H9 (cell line): ENCODE measurements around the gene HS2ST1. TPM values are rescaled to one million over a fixed set of nuclear protein-coding genes. Genes with fewer than 3 reads are reported as not detected.

ENCODE experiments used
- DNase-seq: peaks from one replicate; pipeline ENCODE4 v3.0.0-alpha.2; 2017
- H2AFZ ChIP-seq: one replicate; pipeline ENCODE4 v1.6.1; 2013; ENCODE audit warnings: mild to moderate bottlenecking, low read length, control low read depth, moderate library complexity
- H2AK5ac ChIP-seq: 2 replicates; pipeline ENCODE4 v1.6.1; 2013; ENCODE audit warnings: low read length, control low read depth, mixed read lengths; ENCODE audit not compliant: insufficient read length
- H2BK120ac ChIP-seq: one replicate; pipeline ENCODE4 v1.6.1; 2013; ENCODE audit warnings: low read depth, mild to moderate bottlenecking, low read length, control low read depth, inconsistent platforms; ENCODE audit not compliant: poor library complexity, severe bottlenecking
- H2BK12ac ChIP-seq: 2 replicates; pipeline ENCODE4 v1.6.1; 2013; ENCODE audit warnings: low read length, control low read depth, mixed read lengths, low read depth; ENCODE audit not compliant: insufficient read length
- H2BK15ac ChIP-seq: 2 replicates; pipeline ENCODE4 v1.6.1; 2013; ENCODE audit warnings: low read depth, low read length, control low read depth
- H2BK20ac ChIP-seq: one replicate; pipeline ENCODE4 v1.6.1; 2013; ENCODE audit warnings: low read depth, mild to moderate bottlenecking, low read length, control low read depth, inconsistent platforms; ENCODE audit not compliant: poor library complexity, severe bottlenecking
- H2BK5ac ChIP-seq: 2 replicates; pipeline ENCODE4 v1.6.1; 2013; ENCODE audit warnings: low read length, control low read depth, mixed read lengths; ENCODE audit not compliant: insufficient read length
- H3K14ac ChIP-seq: 2 replicates; pipeline ENCODE4 v1.6.1; 2013; ENCODE audit warnings: low read length, control low read depth; ENCODE audit not compliant: insufficient read depth
- H3K18ac ChIP-seq: 2 replicates; pipeline ENCODE4 v1.6.1; 2013; ENCODE audit warnings: low read depth, mild to moderate bottlenecking, mixed read lengths, low read length, control low read depth; ENCODE audit not compliant: insufficient read length
- H3K23ac ChIP-seq: 2 replicates; pipeline ENCODE4 v1.6.1; 2013; ENCODE audit warnings: low read length, control low read depth, mixed read lengths, low read depth; ENCODE audit not compliant: insufficient read length
- H3K23me2 ChIP-seq: 2 replicates; pipeline ENCODE4 v1.6.1; 2013; ENCODE audit warnings: low read depth, mild to moderate bottlenecking, mixed read lengths, low read length, control low read depth; ENCODE audit not compliant: insufficient read length, poor library complexity, severe bottlenecking
- H3K27ac ChIP-seq: 2 replicates; pipeline ENCODE4 v1.5.1; 2013; ENCODE audit warnings: low read length, control low read depth, mixed read lengths, low read depth; ENCODE audit not compliant: insufficient read length
- H3K27me3 ChIP-seq: 2 replicates; pipeline ENCODE4 v1.6.1; 2013; ENCODE audit warnings: low read length, control low read depth, inconsistent platforms; ENCODE audit not compliant: insufficient read depth
- H3K4ac ChIP-seq: 2 replicates; pipeline ENCODE4 v1.6.1; 2013; ENCODE audit warnings: low read depth, mild to moderate bottlenecking, control low read depth, inconsistent platforms, low read length, moderate library complexity
- H3K4me1 ChIP-seq: 2 replicates; pipeline ENCODE4 v1.6.1; 2013; ENCODE audit warnings: low read length, control low read depth, inconsistent platforms; ENCODE audit not compliant: insufficient read depth
- H3K4me2 ChIP-seq: 2 replicates; pipeline ENCODE4 v1.6.1; 2013; ENCODE audit warnings: low read length, control low read depth, mixed read lengths; ENCODE audit not compliant: insufficient read length, insufficient read depth
- H3K56ac ChIP-seq: 2 replicates; pipeline ENCODE4 v1.6.1; 2013; ENCODE audit warnings: low read depth, mild to moderate bottlenecking, mixed read lengths, low read length, control low read depth; ENCODE audit not compliant: insufficient read length
- H3K79me1 ChIP-seq: 2 replicates; pipeline ENCODE4 v1.6.1; 2013; ENCODE audit warnings: low read depth, mild to moderate bottlenecking, moderate library complexity, low read length, control low read depth, inconsistent platforms; ENCODE audit not compliant: insufficient read depth, poor library complexity, severe bottlenecking
- H3K79me2 ChIP-seq: 2 replicates; pipeline ENCODE4 v1.6.1; 2013; ENCODE audit warnings: low read length, control low read depth, inconsistent platforms; ENCODE audit not compliant: insufficient read depth
- H3K9ac ChIP-seq: 2 replicates; pipeline ENCODE4 v1.6.1; 2013; ENCODE audit warnings: low read length, control low read depth, mixed read lengths; ENCODE audit not compliant: insufficient read length; ENCODE audit errors: extremely low read depth
- H3K9me3 ChIP-seq: one replicate; pipeline ENCODE4 v1.6.1; 2013; ENCODE audit warnings: low read depth, low read length, inconsistent platforms; ENCODE audit not compliant: control insufficient read depth
- H3T11ph ChIP-seq: one replicate; pipeline ENCODE4 v1.6.1; 2013; ENCODE audit warnings: mild to moderate bottlenecking, low read length, control low read depth, inconsistent platforms
- H4K20me1 ChIP-seq: one replicate; pipeline ENCODE4 v1.6.1; 2013; ENCODE audit not compliant: control insufficient read depth, insufficient read length, insufficient read depth
- H4K5ac ChIP-seq: 2 replicates; pipeline ENCODE4 v1.6.1; 2013; ENCODE audit warnings: low read depth, mild to moderate bottlenecking, mixed read lengths, low read length, control low read depth; ENCODE audit not compliant: insufficient read length
- H4K8ac ChIP-seq: replicated peaks from 2 replicates; pipeline ENCODE4 v1.6.1; 2013; ENCODE audit warnings: low read length, control low read depth, mixed read lengths, low read depth; ENCODE audit not compliant: insufficient read length
- H4K91ac ChIP-seq: 2 replicates; pipeline ENCODE4 v1.6.1; 2013; ENCODE audit warnings: low read depth, mild to moderate bottlenecking, moderate library complexity, mixed read lengths, low read length, control low read depth; ENCODE audit not compliant: insufficient read length
- H3K27ac Mint-ChIP-seq, 3 experiments: 2 replicates in 2 of 3; 3 replicates in 1 of 3; pipeline ENCODE4 v1.8.0; 2020 to 2021; ENCODE audit warnings: mixed read lengths in 3 of 3, mild to moderate bottlenecking in 1 of 3, moderate library complexity in 1 of 3
- H3K27me3 Mint-ChIP-seq: 2 replicates; pipeline ENCODE4 v1.8.0; 2021; ENCODE audit warnings: low read depth, mild to moderate bottlenecking, moderate library complexity, mixed read lengths
- H3K36me3 Mint-ChIP-seq, 3 experiments: 2 replicates in 2 of 3; 3 replicates in 1 of 3; pipeline ENCODE4 v1.8.0; 2020 to 2021; ENCODE audit warnings: low read depth in 3 of 3, mixed read lengths in 3 of 3; ENCODE audit not compliant: insufficient read depth in 1 of 3
- H3K4me1 Mint-ChIP-seq, 2 experiments: 2 replicates each; pipeline ENCODE4 v1.8.0; 2020; ENCODE audit warnings: mixed read lengths in 2 of 2
- H3K4me3 Mint-ChIP-seq, 2 experiments: 2 replicates in 1 of 2; 3 replicates in 1 of 2; pipeline ENCODE4 v1.8.0; 2020 to 2021; ENCODE audit warnings: mild to moderate bottlenecking in 2 of 2, mixed read lengths in 2 of 2, moderate library complexity in 1 of 2
- H3K9me3 Mint-ChIP-seq, 2 experiments: 2 replicates in 1 of 2; 3 replicates in 1 of 2; pipeline ENCODE4 v1.8.0; 2020; ENCODE audit warnings: mild to moderate bottlenecking in 2 of 2, mixed read lengths in 2 of 2, moderate library complexity in 1 of 2
- CTCF ChIP-seq: fragments of 200-600 bp; sonication (generic); conservative IDR thresholded peaks from 3 replicates; pipeline ENCODE4 v1.8.0; 2021; ENCODE audit warnings: antibody characterized with exemption, mild to moderate bottlenecking
- WGBS: extraction: QIAGEN DNeasy Blood & Tissue Kit; methylation state at CpG from one replicate; pipeline ENCODE4 v1.1.7; 2013; ENCODE audit warnings: missing lambda C conversion rate, low lambda C conversion rate, mixed read lengths; ENCODE audit not compliant: insufficient read length; ENCODE audit errors: extremely low coverage; 5-methylcytosine and 5-hydroxymethylcytosine counted together
- total RNA-seq: library from RNA; stranded (reverse); gene quantifications from 2 replicates; pipeline ENCODE4 v1.2.1, GENCODE V29; 2021

HS2ST1 gene
- total RNA-seq, 1 experiment from 2014 or later, result 20.1 TPM

- H4K8ac ChIP-seq, result no peak overlapping the region
- no peak overlapping the region for H3K27ac Mint-ChIP-seq
- H3K27me3 Mint-ChIP-seq, result peaks cover 18% of the 10 kb centered on the region
- no peaks in the 10 kb centered on the region for H3K79me2 ChIP-seq
- no peak for TF ChIP-seq CTCF
- H3K4me1 ChIP-seq, result no peaks in the 10 kb centered on the region
- H3K18ac ChIP-seq, result no peak overlapping the region
- H3K9me3 Mint-ChIP-seq, result no peaks in the 10 kb centered on the region
- no peaks in the 10 kb centered on the region for H3K23me2 ChIP-seq
- no peak overlapping the region for H3K4me2 ChIP-seq
- no peak overlapping the region for H2BK15ac ChIP-seq
- H3K79me1 ChIP-seq, result no peaks in the 10 kb centered on the region
- peaks cover 20 to 34% of the 10 kb centered on the region in 2 experiments for H3K4me1 Mint-ChIP-seq
- no peak overlapping the region for H3K9ac ChIP-seq
- H3K4ac ChIP-seq, result no peak overlapping the region
- no peak overlapping the region for H2BK5ac ChIP-seq
- no peak overlapping the region for H2BK12ac ChIP-seq
- no peak overlapping the region for H3K4me3 Mint-ChIP-seq
- H3K27ac ChIP-seq, result no peak overlapping the region
- H3K14ac ChIP-seq, result no peak overlapping the region
- H2BK20ac ChIP-seq, result no peak overlapping the region
- no peaks in the 10 kb centered on the region for H3K27me3 ChIP-seq
- DNase-seq, result no peak
- H4K5ac ChIP-seq, result no peak overlapping the region
- no peaks in the 10 kb centered on the region; a peak in 1 of 7 replicates for H3K36me3 Mint-ChIP-seq
- no peak overlapping the region for H2AFZ ChIP-seq
- H3T11ph ChIP-seq, result no peak overlapping the region
- no peak overlapping the region for H2BK120ac ChIP-seq
- no peak overlapping the region for H4K91ac ChIP-seq
- no CpG with 5 or more reads among the region's 9 CpGs for WGBS
- H3K56ac ChIP-seq, result no peak overlapping the region
- H3K9me3 ChIP-seq, result no peaks in the 10 kb centered on the region
- no peaks in the 10 kb centered on the region for H4K20me1 ChIP-seq
- H2AK5ac ChIP-seq, result no peak overlapping the region
- H3K23ac ChIP-seq, result no peak overlapping the region
Observed at GRCh38 chr1:87155648-87156047, 241.2 kb downstream of the HS2ST1 start.
